Stomach (tissue), 4 donors: ENCODE results near the gene CSF2RB.

Source experiments
- EP300 ChIP-seq: sonication (generic); formaldehyde crosslinking; IDR thresholded peaks from one replicate; pipeline ENCODE4 v1.6.1; 2017; ENCODE audit warnings: antibody characterized with exemption
- POLR2AphosphoS5 ChIP-seq, 3 donors: sonication (generic); formaldehyde crosslinking; IDR thresholded peaks; one replicate each; pipeline ENCODE4 v1.6.1; 2016; ENCODE audit warnings: antibody characterized with exemption in 3 of 3
- TF ChIP-seq, protein P1 (sequence below), 7 experiments: fragments of 450-650 bp in 4 of 7; fragments of 200-600 bp in 3 of 7; sonication (generic) in 3 of 7; IDR thresholded peaks; one replicate each; pipeline ENCODE4 v1.5.1; 2016 to 2019; ENCODE audit warnings: antibody characterized with exemption in 7 of 7, control low read depth in 2 of 7, mild to moderate bottlenecking in 1 of 7

DNA sequence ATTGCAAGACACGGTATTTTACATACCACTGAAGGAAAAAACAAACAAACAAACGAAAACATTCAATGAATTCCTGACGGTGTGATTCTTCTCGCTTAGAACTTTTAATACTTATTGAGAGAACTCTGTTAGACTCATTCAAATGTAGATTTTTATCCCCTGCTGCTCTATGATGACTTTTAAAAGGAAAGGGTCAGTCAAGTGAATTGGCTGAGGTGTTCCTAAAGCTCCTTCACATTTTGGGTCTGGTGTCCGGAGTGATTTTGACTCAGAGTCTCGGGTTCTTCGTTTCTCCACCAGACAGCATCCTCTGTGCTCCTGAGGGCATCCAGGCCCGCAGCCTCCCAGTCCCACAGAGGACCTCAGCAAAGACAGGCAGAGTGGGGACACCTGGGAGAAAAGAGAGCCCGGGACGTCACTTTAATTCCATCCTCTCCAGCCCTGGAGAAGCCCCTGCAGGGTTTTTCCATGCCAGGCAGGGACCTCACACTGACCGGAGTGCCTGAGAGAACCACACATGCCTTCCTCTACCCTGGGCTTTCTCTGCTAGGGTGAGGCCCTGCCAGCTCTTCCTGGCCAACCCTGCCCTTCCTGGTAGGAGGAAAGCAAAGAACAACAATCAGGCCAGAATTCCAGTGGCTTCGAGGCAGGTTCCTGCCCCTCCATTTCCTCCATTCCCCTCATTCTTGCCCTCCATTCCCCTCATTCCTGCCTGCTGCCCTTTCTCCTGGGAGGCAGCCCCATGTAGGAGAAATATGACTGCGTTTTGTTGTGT is 1.4 kb upstream of the CSF2RB start:
- no peak for TF ChIP-seq POLR2AphosphoS5 (IDR thresholded peaks at IDR 0.05)
- TF ChIP-seq, protein P1, sequence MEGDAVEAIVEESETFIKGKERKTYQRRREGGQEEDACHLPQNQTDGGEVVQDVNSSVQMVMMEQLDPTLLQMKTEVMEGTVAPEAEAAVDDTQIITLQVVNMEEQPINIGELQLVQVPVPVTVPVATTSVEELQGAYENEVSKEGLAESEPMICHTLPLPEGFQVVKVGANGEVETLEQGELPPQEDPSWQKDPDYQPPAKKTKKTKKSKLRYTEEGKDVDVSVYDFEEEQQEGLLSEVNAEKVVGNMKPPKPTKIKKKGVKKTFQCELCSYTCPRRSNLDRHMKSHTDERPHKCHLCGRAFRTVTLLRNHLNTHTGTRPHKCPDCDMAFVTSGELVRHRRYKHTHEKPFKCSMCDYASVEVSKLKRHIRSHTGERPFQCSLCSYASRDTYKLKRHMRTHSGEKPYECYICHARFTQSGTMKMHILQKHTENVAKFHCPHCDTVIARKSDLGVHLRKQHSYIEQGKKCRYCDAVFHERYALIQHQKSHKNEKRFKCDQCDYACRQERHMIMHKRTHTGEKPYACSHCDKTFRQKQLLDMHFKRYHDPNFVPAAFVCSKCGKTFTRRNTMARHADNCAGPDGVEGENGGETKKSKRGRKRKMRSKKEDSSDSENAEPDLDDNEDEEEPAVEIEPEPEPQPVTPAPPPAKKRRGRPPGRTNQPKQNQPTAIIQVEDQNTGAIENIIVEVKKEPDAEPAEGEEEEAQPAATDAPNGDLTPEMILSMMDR (IDR thresholded peaks at IDR 0.05): no peak
- no peak for TF ChIP-seq EP300
